MM.1S (cell line): ENCODE data around the gene ZNF516.

Experiments
- DNase-seq: peaks from one replicate; pipeline ENCODE4 v3.0.0-alpha.2; 2015
- H2AFZ ChIP-seq: fragments of 300-600 bp; sonication (generic); 2 replicates; pipeline ENCODE4 v1.6.0; 2016; ENCODE audit warnings: antibody characterized with exemption, low read length
- H3F3A ChIP-seq: fragments of 300-600 bp; sonication (generic); 2 replicates; pipeline ENCODE4 v1.6.1; 2016; ENCODE audit warnings: mild to moderate bottlenecking, antibody characterized with exemption, low read length, moderate library complexity, mixed read lengths; ENCODE audit not compliant: insufficient read depth
- H3K27ac ChIP-seq: fragments of 300-600 bp; sonication (generic); 2 replicates; pipeline ENCODE4 v1.5.1; 2016; ENCODE audit warnings: mild to moderate bottlenecking, low read length
- H3K27me3 ChIP-seq: fragments of 300-600 bp; sonication (generic); replicated peaks from 2 replicates; pipeline ENCODE4 v1.6.0; 2016; ENCODE audit warnings: low read length; ENCODE audit not compliant: insufficient read depth
- H3K36me3 ChIP-seq: fragments of 300-600 bp; sonication (generic); replicated peaks from 2 replicates; pipeline ENCODE4 v1.6.1; 2016; ENCODE audit warnings: mild to moderate bottlenecking, low read length, mixed read lengths; ENCODE audit not compliant: insufficient read depth
- H3K4me1 ChIP-seq: fragments of 300-600 bp; sonication (generic); 2 replicates; pipeline ENCODE4 v1.6.1; 2016; ENCODE audit warnings: low read length, mixed read lengths
- H3K4me2 ChIP-seq: fragments of 300-600 bp; sonication (generic); 2 replicates; pipeline ENCODE4 v1.6.0; 2016; ENCODE audit warnings: low read depth, low read length
- H3K4me3 ChIP-seq: fragments of 300-600 bp; sonication (generic); 2 replicates; pipeline ENCODE4 v1.5.1; 2016; ENCODE audit warnings: low read length, mixed read lengths
- H3K79me2 ChIP-seq: fragments of 300-600 bp; sonication (generic); 2 replicates; pipeline ENCODE4 v1.6.1; 2016; ENCODE audit warnings: mixed run types, low read length, mixed read lengths
- H3K9ac ChIP-seq: fragments of 300-600 bp; sonication (generic); 2 replicates; pipeline ENCODE4 v1.6.1; 2016; ENCODE audit warnings: low read length, mixed read lengths
- H3K9me2 ChIP-seq: fragments of 300-600 bp; sonication (generic); replicated peaks from 2 replicates; pipeline ENCODE4 v1.6.1; 2016; ENCODE audit warnings: mild to moderate bottlenecking, low read length, mixed read lengths; ENCODE audit not compliant: insufficient read depth
- H3K9me3 ChIP-seq: fragments of 300-600 bp; sonication (generic); replicated peaks from 2 replicates; pipeline ENCODE4 v1.6.1; 2016; ENCODE audit warnings: mild to moderate bottlenecking, low read length, mixed read lengths; ENCODE audit not compliant: insufficient read depth
- H4K20me1 ChIP-seq: fragments of 300-600 bp; sonication (generic); 2 replicates; pipeline ENCODE4 v1.6.1; 2016; ENCODE audit warnings: mild to moderate bottlenecking, low read length, moderate library complexity, mixed read lengths; ENCODE audit not compliant: insufficient read depth
- EZH2 ChIP-seq: fragments of 300-600 bp; sonication (generic); optimal IDR thresholded peaks from 2 replicates; pipeline ENCODE3; 2017; ENCODE audit warnings: low read depth, mild to moderate bottlenecking, antibody characterized with exemption, low read length, mixed read lengths
- EZH2phosphoT487 ChIP-seq: fragments of 300-600 bp; sonication (generic); IDR thresholded peaks from 2 replicates; pipeline ENCODE4 v1.6.1; 2018; ENCODE audit warnings: antibody characterized with exemption, low read length
- TF ChIP-seq, protein P1 (sequence below): fragments of 300-600 bp; sonication (generic); IDR thresholded peaks from 2 replicates; pipeline ENCODE4 v1.5.1; 2016; ENCODE audit warnings: antibody characterized with exemption, low read length, mixed read lengths

ZNF516 gene

DNA sequence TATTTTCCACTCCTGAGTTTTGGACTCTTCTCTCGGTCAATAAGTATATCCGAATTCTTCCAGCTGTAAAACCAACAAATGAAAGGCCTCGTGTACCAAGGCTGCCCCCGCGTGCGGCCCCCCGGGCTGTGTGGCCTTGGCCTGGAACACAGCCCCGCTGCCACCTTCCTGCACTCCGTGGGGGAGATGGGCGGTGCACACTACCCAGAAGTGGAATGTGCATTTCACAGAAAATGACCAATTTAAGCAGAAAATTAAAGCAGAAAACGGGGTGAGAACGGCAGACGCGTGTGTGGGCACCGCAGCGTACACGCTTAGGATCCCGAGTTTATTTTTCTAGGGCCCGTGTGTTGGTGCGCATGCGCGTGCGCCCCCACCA lies 34.4 kb upstream of the ZNF516 start:
- Histone ChIP-seq H3K79me2 (no peaks in the 10 kb centered on the region), H3K9ac (no peak overlapping the region), H3F3A (no peaks in the 10 kb centered on the region), H3K9me2 (no peaks in the 10 kb centered on the region), H2AFZ (no peak overlapping the region), H3K4me2 (no peak overlapping the region), H3K27ac (no peak overlapping the region), H3K9me3 (no peaks in the 10 kb centered on the region), H3K36me3 (no peaks in the 10 kb centered on the region), H4K20me1 (no peaks in the 10 kb centered on the region), H3K27me3 (no peaks in the 10 kb centered on the region), H3K4me1 (no peaks in the 10 kb centered on the region), H3K4me3 (no peak overlapping the region)
- TF ChIP-seq EZH2phosphoT487 (no peak), EZH2 (no peak)
- TF ChIP-seq, protein P1, sequence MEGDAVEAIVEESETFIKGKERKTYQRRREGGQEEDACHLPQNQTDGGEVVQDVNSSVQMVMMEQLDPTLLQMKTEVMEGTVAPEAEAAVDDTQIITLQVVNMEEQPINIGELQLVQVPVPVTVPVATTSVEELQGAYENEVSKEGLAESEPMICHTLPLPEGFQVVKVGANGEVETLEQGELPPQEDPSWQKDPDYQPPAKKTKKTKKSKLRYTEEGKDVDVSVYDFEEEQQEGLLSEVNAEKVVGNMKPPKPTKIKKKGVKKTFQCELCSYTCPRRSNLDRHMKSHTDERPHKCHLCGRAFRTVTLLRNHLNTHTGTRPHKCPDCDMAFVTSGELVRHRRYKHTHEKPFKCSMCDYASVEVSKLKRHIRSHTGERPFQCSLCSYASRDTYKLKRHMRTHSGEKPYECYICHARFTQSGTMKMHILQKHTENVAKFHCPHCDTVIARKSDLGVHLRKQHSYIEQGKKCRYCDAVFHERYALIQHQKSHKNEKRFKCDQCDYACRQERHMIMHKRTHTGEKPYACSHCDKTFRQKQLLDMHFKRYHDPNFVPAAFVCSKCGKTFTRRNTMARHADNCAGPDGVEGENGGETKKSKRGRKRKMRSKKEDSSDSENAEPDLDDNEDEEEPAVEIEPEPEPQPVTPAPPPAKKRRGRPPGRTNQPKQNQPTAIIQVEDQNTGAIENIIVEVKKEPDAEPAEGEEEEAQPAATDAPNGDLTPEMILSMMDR = no peak
- no peak for DNase-seq

DNA sequence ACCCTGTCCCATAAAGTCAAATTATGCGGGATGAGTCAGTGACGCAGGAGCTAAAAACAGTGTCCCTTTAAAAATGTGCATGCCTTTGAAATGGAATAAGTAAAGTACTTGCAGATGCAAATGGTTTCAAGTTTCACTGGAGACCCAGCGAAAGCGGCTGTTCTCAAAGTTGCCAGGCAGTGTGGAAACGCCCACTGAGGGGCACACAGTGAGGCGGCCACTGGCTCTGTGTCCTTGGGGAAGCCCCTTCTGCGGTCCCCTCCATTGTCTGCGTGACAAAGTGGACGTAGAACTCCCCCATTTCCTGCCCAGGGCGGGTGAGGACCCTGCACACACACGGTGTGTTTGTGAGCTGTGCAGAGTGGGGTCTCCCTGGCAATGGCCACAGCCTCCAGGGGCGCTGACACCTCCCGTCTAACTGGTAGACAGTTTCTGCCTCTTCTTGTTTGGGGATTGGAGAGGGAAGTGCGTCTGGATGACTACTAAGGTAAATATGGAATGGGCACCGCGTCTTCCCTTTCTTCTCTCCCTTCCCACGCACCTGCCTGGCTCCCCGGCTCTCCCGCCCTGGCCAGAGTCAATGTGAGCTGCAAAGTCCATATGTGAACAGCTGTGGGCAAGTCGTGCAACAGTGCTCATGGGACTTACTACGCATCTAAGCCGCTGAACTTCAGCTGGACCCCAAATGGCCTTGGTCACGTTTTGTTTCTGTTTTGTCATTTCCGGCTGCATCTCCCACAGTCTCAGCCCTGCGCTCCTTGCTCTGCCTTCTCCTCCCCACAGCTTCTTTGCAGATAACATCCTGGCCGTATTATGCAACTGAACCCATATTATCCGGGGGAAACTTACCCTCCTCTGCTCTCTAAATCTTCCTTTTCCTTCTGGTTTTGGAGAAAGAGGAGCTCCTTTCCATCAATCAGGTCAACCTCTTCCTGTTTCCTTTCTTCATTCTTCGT lies 33.7 kb upstream of the ZNF516 start:
- H3K4me1 ChIP-seq = no peaks in the 10 kb centered on the region
- H3K27me3 ChIP-seq = no peaks in the 10 kb centered on the region
- H4K20me1 ChIP-seq = no peaks in the 10 kb centered on the region
- peak overlapping the region; percentile 30; the same call in 1 of the 2 replicates for H3K4me2 ChIP-seq
- no peak overlapping the region for H3K27ac ChIP-seq
- H3K36me3 ChIP-seq = no peaks in the 10 kb centered on the region
- no peaks in the 10 kb centered on the region for H3K9me3 ChIP-seq
- H3K4me3 ChIP-seq = no peak overlapping the region; the same call in 1 of the 2 replicates
- H3K9ac ChIP-seq = no peak overlapping the region
- no peaks in the 10 kb centered on the region for H3F3A ChIP-seq
- no peaks in the 10 kb centered on the region for H3K9me2 ChIP-seq
- no peaks in the 10 kb centered on the region for H3K79me2 ChIP-seq
- TF ChIP-seq EZH2phosphoT487 (no peak), EZH2 (no peak)
- TF ChIP-seq, protein P1 = 0 out of 2 replicates have a peak, but pooled peaks have one; percentile 6
- no peak for DNase-seq
- no peak overlapping the region for H2AFZ ChIP-seq

DNA sequence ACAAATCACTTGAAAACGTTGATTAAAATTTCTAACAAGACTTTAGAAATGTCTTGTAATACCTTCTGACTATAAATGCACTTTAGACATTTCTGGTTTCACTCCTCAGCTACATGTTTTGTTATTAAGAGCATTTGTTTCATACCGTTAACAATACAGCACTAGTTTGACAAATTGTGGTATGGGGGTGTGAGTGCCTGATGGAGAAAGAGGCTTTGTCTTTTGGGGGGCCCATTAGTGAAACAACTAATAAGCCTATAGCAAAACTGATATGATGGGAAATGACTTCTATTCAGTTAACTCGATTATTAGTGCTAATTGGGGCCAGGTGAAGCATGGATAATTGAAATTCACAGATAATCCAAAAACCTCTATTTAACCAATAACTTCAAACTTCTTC lies 30.9 kb upstream of the ZNF516 start:
- H4K20me1 ChIP-seq = no peaks in the 10 kb centered on the region
- H3F3A ChIP-seq = no peaks in the 10 kb centered on the region
- no peaks in the 10 kb centered on the region for H3K36me3 ChIP-seq
- H3K9ac ChIP-seq = peak overlapping the region; percentile 46; the same call in 1 of the 2 replicates
- no peak for DNase-seq
- H3K4me3 ChIP-seq = peak overlapping the region; percentile 57
- H3K9me3 ChIP-seq = no peaks in the 10 kb centered on the region
- H2AFZ ChIP-seq = peak overlapping the region; percentile 65; the same call in 1 of the 2 replicates
- H3K4me2 ChIP-seq = peak overlapping the region; percentile 64
- H3K27me3 ChIP-seq = no peaks in the 10 kb centered on the region
- H3K9me2 ChIP-seq = no peaks in the 10 kb centered on the region
- no peak overlapping the region; the same call in 1 of the 2 replicates for H3K27ac ChIP-seq
- H3K4me1 ChIP-seq = no peaks in the 10 kb centered on the region
- TF ChIP-seq EZH2 (no peak), EZH2phosphoT487 (no peak)
- TF ChIP-seq, protein P1 = no peak
- H3K79me2 ChIP-seq = no peaks in the 10 kb centered on the region
